Endothelial cell of umbilical vein (primary cell): Measurements from ENCODE around the gene KRTAP4-4. TPM values are rescaled to one million over a fixed set of nuclear protein-coding genes. Genes with fewer than 3 reads are reported as not detected.

Experiments
- BruUV-seq: library from RNA; stranded (reverse); fragments of 400-500 nt; replicated peaks from 2 replicates; lab custom pipeline; 2021; lab: Mats Ljungman, UMichigan
- CTCF ChIA-PET: fragments of 300-600, 350-600 bp; sonication (Branson Sonifier 250); formaldehyde crosslinking; loops from one replicate; lab custom pipeline; 2021; ENCODE audit warnings: antibody characterized with exemption, inconsistent platforms; lab: Charles Lee
- POLR2A ChIA-PET: fragments of 300-600, 350-600 bp; sonication (Branson Sonifier 250); formaldehyde crosslinking; loops from one replicate; lab custom pipeline; 2021; ENCODE audit warnings: antibody characterized with exemption, inconsistent platforms; lab: Charles Lee
- DNase-seq: peaks from one replicate; pipeline ENCODE4 v3.0.0-alpha.2; 2011; ENCODE audit warnings: low read depth, low spot score
- FAIRE-seq: peaks from 2 replicates; lab custom pipeline; 2011; peaks lifted over from hg19 to GRCh38; lab: Jason Lieb, UNC
- H2AFZ ChIP-seq: 2 replicates; pipeline ENCODE4 v1.6.0; 2012; ENCODE audit warnings: low read depth, low read length, control low read depth, inconsistent platforms
- H3K27ac ChIP-seq: 2 replicates; pipeline ENCODE4 v1.5.1; 2011; ENCODE audit warnings: low read depth, mild to moderate bottlenecking, control low read depth, low read length, moderate library complexity; ENCODE audit not compliant: insufficient read depth
- H3K27me3 ChIP-seq, 2 experiments: 2 replicates each; pipeline versions ENCODE4 v1.6.0 to v1.6.1; 2011; ENCODE audit warnings: low read length in 2 of 2, mixed read lengths in 1 of 2; ENCODE audit not compliant: control insufficient read depth in 2 of 2, insufficient read depth in 2 of 2
- H3K36me3 ChIP-seq, 2 experiments: 2 replicates in 1 of 2; 3 replicates in 1 of 2; pipeline ENCODE4 v1.5.1; 2011; ENCODE audit warnings: low read length in 2 of 2, mild to moderate bottlenecking in 1 of 2, moderate library complexity in 1 of 2; ENCODE audit not compliant: control insufficient read depth in 2 of 2, insufficient read depth in 2 of 2; ENCODE audit errors: extremely low read depth in 1 of 2
- H3K4me1 ChIP-seq: 3 replicates; pipeline ENCODE4 v1.5.1; 2011; ENCODE audit warnings: mild to moderate bottlenecking, low read length; ENCODE audit not compliant: control insufficient read depth, insufficient read depth; ENCODE audit errors: extremely low read depth
- H3K4me2 ChIP-seq: 2 replicates; pipeline ENCODE4 v1.6.1; 2011; ENCODE audit warnings: low read length, control low read depth, mixed read lengths; ENCODE audit not compliant: insufficient read depth
- H3K4me3 ChIP-seq, 3 experiments: fragments of 200-600 bp in 1 of 3; sonication (generic), shearing (Covaris generic) in 1 of 3; replicated peaks in 1 of 3; 2 replicates each; pipeline ENCODE4 v1.5.1; 2011 to 2016; ENCODE audit warnings: control low read depth in 3 of 3, low read length in 3 of 3, mild to moderate bottlenecking in 2 of 3, inconsistent platforms in 1 of 3, low read depth in 1 of 3, moderate library complexity in 1 of 3; ENCODE audit not compliant: insufficient read depth in 1 of 3
- H3K79me2 ChIP-seq: 2 replicates; pipeline ENCODE4 v1.6.0; 2012; ENCODE audit warnings: low read length, inconsistent platforms; ENCODE audit not compliant: control insufficient read depth, insufficient read depth
- H3K9ac ChIP-seq: replicated peaks from 2 replicates; pipeline ENCODE3; 2011; ENCODE audit warnings: low read length, control low read depth; ENCODE audit not compliant: insufficient read depth; ENCODE audit errors: extremely low read depth
- H3K9me1 ChIP-seq: replicated peaks from 3 replicates; pipeline ENCODE4 v1.6.0; 2011; ENCODE audit warnings: mild to moderate bottlenecking, low read length; ENCODE audit not compliant: control insufficient read depth, insufficient read depth; ENCODE audit errors: extremely low read depth
- H3K9me3 ChIP-seq: replicated peaks from 2 replicates; pipeline ENCODE4 v1.5.1; 2012; ENCODE audit warnings: low read length, inconsistent platforms; ENCODE audit not compliant: control insufficient read depth, insufficient read depth
- H4K20me1 ChIP-seq: replicated peaks from 2 replicates; pipeline ENCODE3; 2011; ENCODE audit warnings: mild to moderate bottlenecking, low read length; ENCODE audit not compliant: control insufficient read depth, insufficient read depth; ENCODE audit errors: extremely low read depth
- EZH2 ChIP-seq: IDR thresholded peaks from 2 replicates; pipeline ENCODE4 v1.6.1; 2012; ENCODE audit warnings: borderline replicate concordance, low read depth, mild to moderate bottlenecking, moderate library complexity, low read length, inconsistent platforms; ENCODE audit not compliant: severe bottlenecking
- FOS ChIP-seq: IDR thresholded peaks from 2 replicates; pipeline ENCODE4 v1.6.1; 2011; ENCODE audit warnings: mild to moderate bottlenecking, low read length, moderate library complexity, borderline replicate concordance; ENCODE audit not compliant: insufficient read depth
- GATA2 ChIP-seq: IDR thresholded peaks from 2 replicates; pipeline ENCODE4 v1.7.0; 2011; ENCODE audit warnings: low read depth, mild to moderate bottlenecking, moderate library complexity, mixed read lengths, low read length; ENCODE audit not compliant: insufficient read length, insufficient read depth
- JUN ChIP-seq: IDR thresholded peaks from 2 replicates; pipeline ENCODE4 v1.6.1; 2011; ENCODE audit warnings: borderline replicate concordance, low read depth; ENCODE audit not compliant: insufficient read length, insufficient read depth
- MAX ChIP-seq: IDR thresholded peaks from 2 replicates; pipeline ENCODE4 v1.6.1; 2011; ENCODE audit not compliant: insufficient read depth, insufficient read length
- MYC ChIP-seq: IDR thresholded peaks from one replicate; pipeline ENCODE4 v1.6.1; 2011; ENCODE audit warnings: mild to moderate bottlenecking, low read depth, low read length
- POLR2A ChIP-seq: IDR thresholded peaks from 2 replicates; pipeline ENCODE4 v1.6.1; 2012; ENCODE audit warnings: low read depth, mild to moderate bottlenecking, control low read depth, low read length
- POLR2AphosphoS5 ChIP-seq: IDR thresholded peaks from 2 replicates; pipeline ENCODE4 v1.6.1; 2012; ENCODE audit warnings: low read depth, mild to moderate bottlenecking, control low read depth, low read length, moderate library complexity; ENCODE audit not compliant: insufficient read depth
- dilution Hi-C: fragments of 300-500 bp; cut with MboI; formaldehyde crosslinking; loops from one replicate; pipeline ENCODE4 v1.15.0; 2019; ENCODE audit warnings: low sequenced_read_pairs; ENCODE audit not compliant: extremely low pct_ligation_motif_present
- intact Hi-C: fragments of 100-400 bp; cut with micrococcal nuclease; formaldehyde crosslinking; loops from one replicate; pipeline ENCODE4 v1.10.0; 2022
- polyA plus RNA-seq, 4 experiments: library from polyadenylated mRNA; depleted of rRNA in 3 of 4; stranded (reverse) in 3 of 4; unstranded in 1 of 4; fragments of >200 nt; gene quantifications; 2 replicates each; pipeline versions ENCODE4 v1.2.1 to v1.2.3, GENCODE V29; 2011 to 2012; ENCODE audit warnings: missing spikeins in 1 of 4
- total RNA-seq: library from RNA; stranded (reverse); gene quantifications from 2 replicates; pipeline ENCODE4 v1.2.3, GENCODE V29; 2021
- TF ChIP-seq, protein P1 (sequence below), 2 donors: IDR thresholded peaks; 1 replicate in 1 of 2; 2 replicates in 1 of 2; pipeline ENCODE4 v1.5.1; 2011; ENCODE audit warnings: low read length in 2 of 2, mild to moderate bottlenecking in 2 of 2, moderate library complexity in 2 of 2, control low read depth in 1 of 2, inconsistent platforms in 1 of 2, low read depth in 1 of 2; ENCODE audit not compliant: insufficient read depth in 1 of 2; ENCODE audit errors: extremely low read depth in 1 of 2

The KRTAP4-4 gene
- total and polyA plus RNA-seq, 2 donors (not counting 3 experiments of a cell fraction or from before 2014, with no cell fraction given) = not detected

- Histone ChIP-seq H3K4me3 (no peak overlapping the region), H3K9me1 (no peaks in the 10 kb centered on the region), H3K79me2 (no peaks in the 10 kb centered on the region), H2AFZ (no peak overlapping the region), H3K4me1 (no peaks in the 10 kb centered on the region), H3K27me3 (no peaks in the 10 kb centered on the region), H3K4me2 (no peak overlapping the region), H3K27ac (no peak overlapping the region), H3K9ac (no peak overlapping the region), H3K9me3 (no peaks in the 10 kb centered on the region), H4K20me1 (no peaks in the 10 kb centered on the region), H3K36me3 (no peaks in the 10 kb centered on the region)
- no TSS peak for BruUV-seq
- dilution Hi-C loops = no loop called here
- intact Hi-C loops = no loop called here
- DNase-seq (no peak), FAIRE-seq (no peak)
- TF ChIP-seq MAX (no peak), POLR2AphosphoS5 (no peak), POLR2A (no peak), MYC (no peak), GATA2 (no peak)
- TF ChIP-seq, protein P1, sequence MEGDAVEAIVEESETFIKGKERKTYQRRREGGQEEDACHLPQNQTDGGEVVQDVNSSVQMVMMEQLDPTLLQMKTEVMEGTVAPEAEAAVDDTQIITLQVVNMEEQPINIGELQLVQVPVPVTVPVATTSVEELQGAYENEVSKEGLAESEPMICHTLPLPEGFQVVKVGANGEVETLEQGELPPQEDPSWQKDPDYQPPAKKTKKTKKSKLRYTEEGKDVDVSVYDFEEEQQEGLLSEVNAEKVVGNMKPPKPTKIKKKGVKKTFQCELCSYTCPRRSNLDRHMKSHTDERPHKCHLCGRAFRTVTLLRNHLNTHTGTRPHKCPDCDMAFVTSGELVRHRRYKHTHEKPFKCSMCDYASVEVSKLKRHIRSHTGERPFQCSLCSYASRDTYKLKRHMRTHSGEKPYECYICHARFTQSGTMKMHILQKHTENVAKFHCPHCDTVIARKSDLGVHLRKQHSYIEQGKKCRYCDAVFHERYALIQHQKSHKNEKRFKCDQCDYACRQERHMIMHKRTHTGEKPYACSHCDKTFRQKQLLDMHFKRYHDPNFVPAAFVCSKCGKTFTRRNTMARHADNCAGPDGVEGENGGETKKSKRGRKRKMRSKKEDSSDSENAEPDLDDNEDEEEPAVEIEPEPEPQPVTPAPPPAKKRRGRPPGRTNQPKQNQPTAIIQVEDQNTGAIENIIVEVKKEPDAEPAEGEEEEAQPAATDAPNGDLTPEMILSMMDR (IDR thresholded peaks at IDR 0.05; ENCODE audit: extremely low read depth in 1 of 2, insufficient read depth in 1 of 2, low read depth in 1 of 2, low read length in 2 of 2) = no peak
- POLR2A ChIA-PET = no interaction called here
- CTCF ChIA-PET = no interaction called here
These were observed 26.3 kb upstream of the KRTAP4-4 start for GRCh38 chr17:41186872-41187271.

DNA sequence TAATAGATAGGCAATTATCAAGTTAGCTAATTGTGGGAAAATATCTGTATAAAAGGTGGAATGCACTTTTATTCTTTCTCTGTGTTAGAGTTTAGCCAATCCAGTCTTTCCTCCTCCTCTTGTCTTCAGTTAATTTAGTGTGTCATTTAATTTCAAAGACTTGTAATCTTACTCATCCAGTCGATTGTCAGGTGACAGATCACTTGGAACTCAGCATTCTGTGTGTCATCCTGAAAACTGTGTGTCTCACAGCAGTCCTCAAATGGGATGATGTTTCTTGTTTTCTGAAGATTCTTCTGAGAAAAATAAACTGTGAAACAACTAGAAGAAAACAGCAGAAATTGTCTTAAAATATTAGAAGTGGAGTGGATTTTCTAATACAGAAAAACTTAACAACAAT, 24.5 kb upstream of the KRTAP4-4 start:
- no peak overlapping the region for H3K27ac ChIP-seq
- POLR2A ChIA-PET = no interaction called here
- no peak overlapping the region for H2AFZ ChIP-seq
- DNase-seq = no peak
- H4K20me1 ChIP-seq = no peaks in the 10 kb centered on the region
- no peaks in the 10 kb centered on the region for H3K79me2 ChIP-seq
- no peaks in the 10 kb centered on the region for H3K27me3 ChIP-seq
- no peak overlapping the region for H3K9ac ChIP-seq
- no peaks in the 10 kb centered on the region for H3K9me3 ChIP-seq
- CTCF ChIA-PET = no interaction called here
- no peak overlapping the region for H3K4me2 ChIP-seq
- TF ChIP-seq EZH2 (no peak), FOS (no peak), POLR2AphosphoS5 (no peak), POLR2A (no peak), GATA2 (no peak), MYC (no peak), MAX (no peak), JUN (no peak)
- TF ChIP-seq, protein P1 (IDR thresholded peaks at IDR 0.05; ENCODE audit: extremely low read depth in 1 of 2, insufficient read depth in 1 of 2, low read depth in 1 of 2, low read length in 2 of 2) = no peak
- intact Hi-C loops = no loop called here
- FAIRE-seq = no peak
- no TSS peak for BruUV-seq
- H3K4me3 ChIP-seq = no peak overlapping the region
- H3K36me3 ChIP-seq = no peaks in the 10 kb centered on the region
- no peaks in the 10 kb centered on the region for H3K9me1 ChIP-seq
- no peaks in the 10 kb centered on the region for H3K4me1 ChIP-seq
- dilution Hi-C loops = no loop called here
